PFSK-1 (cell line): ENCODE data around the gene TMEM242.

Source experiments
- FOXP2 ChIP-seq: optimal IDR thresholded peaks from 2 replicates; pipeline ENCODE3; 2011; ENCODE audit warnings: borderline replicate concordance, control low read depth, inconsistent platforms; ENCODE audit not compliant: insufficient read depth; ENCODE audit errors: extremely low read length, extremely low read depth
- POLR2AphosphoS5 ChIP-seq: IDR thresholded peaks from 2 replicates; pipeline ENCODE4 v1.6.1; 2012; ENCODE audit warnings: low read depth, mild to moderate bottlenecking, control low read depth, low read length, moderate library complexity
- SIN3A ChIP-seq: IDR thresholded peaks from 2 replicates; pipeline ENCODE4 v1.6.1; 2012; ENCODE audit warnings: mild to moderate bottlenecking, low read length, moderate library complexity, borderline replicate concordance; ENCODE audit not compliant: insufficient read depth
- TAF1 ChIP-seq: IDR thresholded peaks from 2 replicates; pipeline ENCODE4 v1.6.1; 2012; ENCODE audit warnings: low read length, control low read depth, borderline replicate concordance; ENCODE audit not compliant: insufficient read depth
- TF ChIP-seq, protein P1 (sequence below), 2 experiments: IDR thresholded peaks; 2 replicates each; pipeline versions ENCODE4 v1.6.1 to v1.8.0; 2011 to 2012; ENCODE audit warnings: low read depth in 2 of 2, low read length in 2 of 2, control low read depth in 1 of 2, inconsistent platforms in 1 of 2, mild to moderate bottlenecking in 1 of 2, moderate library complexity in 1 of 2; ENCODE audit not compliant: insufficient read depth in 1 of 2

TMEM242 gene

GRCh38 chr6:157271441-157271840 lies 51.9 kb downstream of the TMEM242 start:
- TF ChIP-seq, protein P1, sequence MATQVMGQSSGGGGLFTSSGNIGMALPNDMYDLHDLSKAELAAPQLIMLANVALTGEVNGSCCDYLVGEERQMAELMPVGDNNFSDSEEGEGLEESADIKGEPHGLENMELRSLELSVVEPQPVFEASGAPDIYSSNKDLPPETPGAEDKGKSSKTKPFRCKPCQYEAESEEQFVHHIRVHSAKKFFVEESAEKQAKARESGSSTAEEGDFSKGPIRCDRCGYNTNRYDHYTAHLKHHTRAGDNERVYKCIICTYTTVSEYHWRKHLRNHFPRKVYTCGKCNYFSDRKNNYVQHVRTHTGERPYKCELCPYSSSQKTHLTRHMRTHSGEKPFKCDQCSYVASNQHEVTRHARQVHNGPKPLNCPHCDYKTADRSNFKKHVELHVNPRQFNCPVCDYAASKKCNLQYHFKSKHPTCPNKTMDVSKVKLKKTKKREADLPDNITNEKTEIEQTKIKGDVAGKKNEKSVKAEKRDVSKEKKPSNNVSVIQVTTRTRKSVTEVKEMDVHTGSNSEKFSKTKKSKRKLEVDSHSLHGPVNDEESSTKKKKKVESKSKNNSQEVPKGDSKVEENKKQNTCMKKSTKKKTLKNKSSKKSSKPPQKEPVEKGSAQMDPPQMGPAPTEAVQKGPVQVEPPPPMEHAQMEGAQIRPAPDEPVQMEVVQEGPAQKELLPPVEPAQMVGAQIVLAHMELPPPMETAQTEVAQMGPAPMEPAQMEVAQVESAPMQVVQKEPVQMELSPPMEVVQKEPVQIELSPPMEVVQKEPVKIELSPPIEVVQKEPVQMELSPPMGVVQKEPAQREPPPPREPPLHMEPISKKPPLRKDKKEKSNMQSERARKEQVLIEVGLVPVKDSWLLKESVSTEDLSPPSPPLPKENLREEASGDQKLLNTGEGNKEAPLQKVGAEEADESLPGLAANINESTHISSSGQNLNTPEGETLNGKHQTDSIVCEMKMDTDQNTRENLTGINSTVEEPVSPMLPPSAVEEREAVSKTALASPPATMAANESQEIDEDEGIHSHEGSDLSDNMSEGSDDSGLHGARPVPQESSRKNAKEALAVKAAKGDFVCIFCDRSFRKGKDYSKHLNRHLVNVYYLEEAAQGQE (IDR thresholded peaks at IDR 0.05; ENCODE audit: insufficient read depth in 1 of 2, low read depth in 2 of 2, low read length in 2 of 2), result no peak
- TF ChIP-seq TAF1, result no peak

DNA sequence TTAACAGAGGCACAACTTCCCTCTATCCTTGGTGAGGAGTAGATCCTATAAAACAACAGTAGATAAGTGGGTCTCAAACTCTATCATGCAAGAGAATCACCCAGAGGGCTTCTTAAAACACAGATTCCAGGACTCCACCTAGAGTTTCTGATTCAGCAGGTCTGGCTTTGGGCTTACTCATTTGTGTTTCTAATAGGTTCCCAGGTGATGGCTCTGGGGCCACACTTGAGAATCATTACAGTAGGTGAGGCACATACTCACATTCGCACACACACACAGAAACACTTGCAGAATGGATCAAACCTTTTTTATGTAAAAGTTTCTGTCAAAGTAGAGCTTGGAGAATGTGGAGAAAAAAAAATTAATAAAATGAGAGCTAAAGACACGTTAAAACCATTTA lies 52.4 kb downstream of the TMEM242 start:
- TF ChIP-seq FOXP2 (no peak), TAF1 (no peak), POLR2AphosphoS5 (no peak), SIN3A (no peak)
- TF ChIP-seq, protein P1 (IDR thresholded peaks at IDR 0.05; ENCODE audit: insufficient read depth in 1 of 2, low read depth in 2 of 2, low read length in 2 of 2), result no peak

DNA sequence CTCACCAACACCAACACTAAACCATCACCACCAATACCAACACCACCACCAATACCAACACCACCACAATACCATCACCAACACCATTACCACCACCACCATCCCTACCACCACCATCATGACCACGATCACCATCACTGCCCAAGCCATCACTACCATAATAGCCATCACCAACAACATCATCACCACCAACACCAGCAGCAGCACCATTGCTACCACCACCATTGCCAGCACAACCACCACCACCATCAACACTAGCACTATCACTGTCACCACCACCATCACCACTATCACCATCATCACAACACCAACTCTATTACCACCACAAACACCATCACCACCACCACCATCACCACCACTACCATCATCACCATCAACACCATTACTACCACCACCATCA lies 53.0 kb downstream of the TMEM242 start:
- TF ChIP-seq SIN3A, result no peak
- TF ChIP-seq TAF1, result no peak
- no peak for TF ChIP-seq FOXP2
- TF ChIP-seq, protein P1 (IDR thresholded peaks at IDR 0.05; ENCODE audit: insufficient read depth in 1 of 2, low read depth in 2 of 2, low read length in 2 of 2), result no peak
- no peak for TF ChIP-seq POLR2AphosphoS5

DNA sequence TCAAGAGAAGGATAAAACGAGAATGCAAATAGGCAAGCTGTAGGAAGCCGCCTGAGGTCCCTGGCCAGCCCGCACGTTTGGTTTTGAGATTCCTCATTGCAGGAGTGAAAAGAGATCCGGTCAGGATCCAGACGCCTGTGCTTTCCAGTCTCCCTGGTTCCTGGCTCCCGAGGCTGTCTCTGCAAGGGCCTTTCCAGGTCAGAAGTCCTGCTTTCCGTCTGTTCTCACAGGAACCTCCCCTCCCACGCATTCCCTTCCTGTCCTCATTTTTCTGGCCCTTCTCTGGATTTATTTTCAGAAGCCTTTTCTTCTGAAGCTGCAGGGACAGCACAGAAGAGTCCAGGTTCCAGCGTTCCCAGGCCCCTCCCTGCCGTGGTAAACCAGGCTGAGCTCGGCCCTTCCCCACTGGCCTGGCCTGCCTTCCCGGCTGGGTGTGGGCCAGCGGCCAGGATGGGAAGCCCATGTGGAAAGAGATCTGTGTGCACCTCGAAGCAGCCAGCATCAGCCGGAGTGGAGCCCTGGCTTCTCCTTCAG lies 54.0 kb downstream of the TMEM242 start:
- TF ChIP-seq, protein P1 (IDR thresholded peaks at IDR 0.05; ENCODE audit: insufficient read depth in 1 of 2, low read depth in 2 of 2, low read length in 2 of 2), result peak in 1 of 2 experiments; percentile 32; a peak in 1 of 4 replicates
- TF ChIP-seq POLR2AphosphoS5 (peak; percentile 52; the same call in 1 of the 2 replicates), TAF1 (peak; percentile 14; the same call in 1 of the 2 replicates), FOXP2 (no peak), SIN3A (no peak)

GRCh38 chr6:157268835-157269234 lies 54.5 kb downstream of the TMEM242 start:
- TF ChIP-seq, protein P1 (IDR thresholded peaks at IDR 0.05; ENCODE audit: insufficient read depth in 1 of 2, low read depth in 2 of 2, low read length in 2 of 2), result no peak
- TF ChIP-seq SIN3A (no peak), POLR2AphosphoS5 (no peak), TAF1 (no peak), FOXP2 (no peak)
